Parathyroid adenoma (tissue), 2 donors: ENCODE data around the gene KCTD15.

Source experiments
- H2AFZ ChIP-seq: fragments of 300-600 bp; sonication (generic); one replicate; pipeline ENCODE4 v1.7.0; 2017; ENCODE audit warnings: antibody characterized with exemption, mild to moderate bottlenecking
- H3K27ac ChIP-seq: fragments of 300-600 bp; sonication (generic); one replicate; pipeline ENCODE4 v1.7.0; 2017
- H3K27me3 ChIP-seq: fragments of 300-600 bp; sonication (generic); one replicate; pipeline ENCODE4 v1.7.0; 2017; ENCODE audit warnings: low read length; ENCODE audit not compliant: control insufficient read depth, insufficient read depth
- H3K36me3 ChIP-seq: fragments of 300-600 bp; sonication (generic); one replicate; pipeline ENCODE4 v1.7.0; 2017; ENCODE audit warnings: low read length; ENCODE audit not compliant: control insufficient read depth, insufficient read depth
- H3K4me1 ChIP-seq: fragments of 300-600 bp; sonication (generic); one replicate; pipeline ENCODE4 v1.7.0; 2017; ENCODE audit warnings: control low read depth
- H3K4me2 ChIP-seq: fragments of 300-600 bp; sonication (generic); one replicate; pipeline ENCODE4 v1.7.0; 2017; ENCODE audit warnings: low read length
- H3K4me3 ChIP-seq: fragments of 300-600 bp; sonication (generic); one replicate; pipeline ENCODE4 v1.7.0; 2017; ENCODE audit warnings: low read depth, low read length
- H3K79me2 ChIP-seq: fragments of 300-600 bp; sonication (generic); one replicate; pipeline ENCODE4 v1.7.0; 2017; ENCODE audit warnings: control low read depth
- H3K9ac ChIP-seq: fragments of 300-600 bp; sonication (generic); one replicate; pipeline ENCODE4 v1.7.0; 2017; ENCODE audit warnings: mild to moderate bottlenecking
- H3K9me3 ChIP-seq: fragments of 300-600 bp; sonication (generic); one replicate; pipeline ENCODE4 v1.7.0; 2017; ENCODE audit warnings: low read length; ENCODE audit not compliant: control insufficient read depth
- CTCF ChIP-seq: fragments of 300-600 bp; sonication (generic); IDR thresholded peaks from one replicate; pipeline ENCODE4 v1.7.0; 2017; ENCODE audit warnings: antibody characterized with exemption, mild to moderate bottlenecking
- donor health status: primary hyperparathyroidism.

KCTD15 gene

DNA sequence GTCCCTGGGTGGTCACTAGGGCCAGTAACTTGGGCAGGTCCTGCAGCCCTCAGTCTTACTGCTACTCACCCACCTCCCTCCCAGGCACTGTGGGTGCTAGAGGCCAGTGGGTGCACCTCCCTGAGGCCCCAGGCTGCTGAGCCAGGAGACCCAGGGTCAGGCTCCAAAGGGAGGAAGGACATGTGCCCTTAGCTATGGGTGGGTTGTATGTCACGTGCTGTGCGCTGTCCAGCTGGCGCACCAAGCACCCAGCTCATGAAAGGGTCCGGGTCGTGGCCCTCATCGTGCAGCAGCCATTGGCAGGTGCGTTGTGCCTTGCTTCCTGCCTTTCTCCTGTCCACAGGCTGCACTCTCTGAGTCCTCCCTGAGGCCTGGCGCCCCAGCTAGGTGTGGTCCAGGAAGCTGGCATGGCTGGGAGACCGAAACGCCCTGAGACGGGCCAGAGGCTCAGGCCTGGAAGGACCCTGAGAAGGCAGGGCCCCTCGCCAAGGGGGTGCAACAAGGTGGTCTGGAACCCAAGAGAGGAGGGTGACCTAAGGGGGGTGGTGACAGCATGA, 47.0 kb upstream of the KCTD15 start:
- H3K4me2 ChIP-seq, result no peak overlapping the region
- H3K79me2 ChIP-seq, result no peaks in the 10 kb centered on the region
- H3K4me1 ChIP-seq, result no peaks in the 10 kb centered on the region
- no peak overlapping the region for H3K9ac ChIP-seq
- no peaks in the 10 kb centered on the region for H3K27me3 ChIP-seq
- no peaks in the 10 kb centered on the region for H3K36me3 ChIP-seq
- H3K9me3 ChIP-seq, result no peaks in the 10 kb centered on the region
- H2AFZ ChIP-seq, result no peak overlapping the region
- H3K27ac ChIP-seq, result no peak overlapping the region
- no peak overlapping the region for H3K4me3 ChIP-seq
- TF ChIP-seq CTCF, result no peak

GRCh38 chr19:33750587-33751435, 45.9 kb upstream of the KCTD15 start:
- H3K4me1 ChIP-seq, result no peaks in the 10 kb centered on the region
- H3K27me3 ChIP-seq, result no peaks in the 10 kb centered on the region

GRCh38 chr19:33751436-33751770, 45.3 kb upstream of the KCTD15 start:
- no peaks in the 10 kb centered on the region for H3K36me3 ChIP-seq
- no peaks in the 10 kb centered on the region for H3K27me3 ChIP-seq

More at GRCh38 chr19:33750587-33751435, 45.9 kb upstream of the KCTD15 start:
- Histone ChIP-seq H3K36me3 (no peaks in the 10 kb centered on the region), H3K4me2 (no peak overlapping the region), H3K27ac (no peak overlapping the region), H2AFZ (no peak overlapping the region), H3K79me2 (no peaks in the 10 kb centered on the region), H3K9me3 (no peaks in the 10 kb centered on the region), H3K9ac (no peak overlapping the region), H3K4me3 (no peak overlapping the region)
- TF ChIP-seq CTCF, result no peak

GRCh38 chr19:33752018-33752800, 44.5 kb upstream of the KCTD15 start:
- H3K79me2 ChIP-seq, result no peaks in the 10 kb centered on the region
- no peaks in the 10 kb centered on the region for H3K9me3 ChIP-seq
- no peak overlapping the region for H3K9ac ChIP-seq
- TF ChIP-seq CTCF, result no peak
- H3K27ac ChIP-seq, result no peak overlapping the region
- H2AFZ ChIP-seq, result no peak overlapping the region
- no peaks in the 10 kb centered on the region for H3K4me1 ChIP-seq
- H3K4me3 ChIP-seq, result no peak overlapping the region
- no peaks in the 10 kb centered on the region for H3K36me3 ChIP-seq
- no peak overlapping the region for H3K4me2 ChIP-seq
- no peaks in the 10 kb centered on the region for H3K27me3 ChIP-seq

More at GRCh38 chr19:33751436-33751770, 45.3 kb upstream of the KCTD15 start:
- Histone ChIP-seq H3K27ac (no peak overlapping the region), H3K9ac (no peak overlapping the region), H3K9me3 (no peaks in the 10 kb centered on the region), H3K4me2 (no peak overlapping the region), H3K4me1 (no peaks in the 10 kb centered on the region), H3K79me2 (no peaks in the 10 kb centered on the region), H3K4me3 (no peak overlapping the region), H2AFZ (no peak overlapping the region)
- no peak for TF ChIP-seq CTCF
